Common myeloid progenitor, CD34-positive (primary cell): ENCODE data around the gene TBX5.

Experiments used
- CTCF ChIA-PET: fragments of 350-600 bp; sonication (Branson Sonifier 250); formaldehyde crosslinking; loops from one replicate; lab custom pipeline; 2021; ENCODE audit warnings: antibody characterized with exemption; lab: Charles Lee
- POLR2A ChIA-PET: fragments of 350-600 bp; sonication (Branson Sonifier 250); formaldehyde crosslinking; loops from one replicate; lab custom pipeline; 2021; ENCODE audit warnings: antibody characterized with exemption; lab: Charles Lee
- DNase-seq, 3 donors: peaks; one replicate each; pipeline versions ENCODE4 v3.0.0 to v3.0.0-alpha.2; 2013
- H3K27ac ChIP-seq, 2 experiments: 1 replicate in 1 of 2; 2 replicates in 1 of 2; pipeline ENCODE4 v1.7.0; 2013; ENCODE audit warnings: inconsistent platforms in 2 of 2, low read length in 2 of 2, mild to moderate bottlenecking in 2 of 2, low read depth in 1 of 2, moderate library complexity in 1 of 2; ENCODE audit not compliant: severe bottlenecking in 2 of 2, insufficient read depth in 1 of 2, poor library complexity in 1 of 2
- H3K27me3 ChIP-seq, 5 experiments: replicated peaks in 2 of 5; 1 replicate in 3 of 5; 2 replicates in 2 of 5; pipeline versions ENCODE4 v1.6.1 to v1.7.0; 2013; ENCODE audit warnings: low read length in 4 of 5, mild to moderate bottlenecking in 2 of 5, moderate library complexity in 2 of 5, inconsistent platforms in 1 of 5; ENCODE audit not compliant: insufficient read depth in 5 of 5, control insufficient read depth in 4 of 5
- H3K36me3 ChIP-seq, 4 experiments: 1 replicate in 2 of 4; 2 replicates in 2 of 4; pipeline versions ENCODE4 v1.6.1 to v1.7.0; 2013; ENCODE audit warnings: low read length in 3 of 4, control low read depth in 1 of 4, mild to moderate bottlenecking in 1 of 4; ENCODE audit not compliant: control insufficient read depth in 4 of 4, insufficient read depth in 4 of 4
- H3K4me1 ChIP-seq, 4 experiments: 1 replicate in 3 of 4; 2 replicates in 1 of 4; pipeline versions ENCODE4 v1.6.1 to v1.7.1; 2013; ENCODE audit warnings: low read length in 3 of 4, mild to moderate bottlenecking in 3 of 4, control low read depth in 1 of 4, inconsistent platforms in 1 of 4, moderate library complexity in 1 of 4; ENCODE audit not compliant: control insufficient read depth in 4 of 4, insufficient read depth in 4 of 4; ENCODE audit errors: control extremely low read depth in 1 of 4
- H3K4me3 ChIP-seq, 7 experiments: 1 replicate in 4 of 7; 2 replicates in 3 of 7; pipeline versions ENCODE4 v1.5.1 to v1.7.0; 2013; ENCODE audit warnings: mild to moderate bottlenecking in 7 of 7, low read length in 6 of 7, moderate library complexity in 6 of 7, inconsistent platforms in 2 of 7, low read depth in 2 of 7, control low read depth in 1 of 7; ENCODE audit not compliant: insufficient read depth in 4 of 7, control insufficient read depth in 1 of 7; ENCODE audit errors: extremely low read depth in 1 of 7
- H3K9me3 ChIP-seq, 5 experiments: 1 replicate in 4 of 5; 2 replicates in 1 of 5; pipeline versions ENCODE4 v1.6.1 to v1.7.1; 2013; ENCODE audit warnings: low read length in 4 of 5, mild to moderate bottlenecking in 2 of 5, inconsistent platforms in 1 of 5, low read depth in 1 of 5, moderate library complexity in 1 of 5; ENCODE audit not compliant: control insufficient read depth in 4 of 5, insufficient read depth in 2 of 5; ENCODE audit errors: control extremely low read depth in 1 of 5
- WGBS: methylation state at CpG from one replicate; pipeline ENCODE4 v1.1.5; 2013; ENCODE audit not compliant: insufficient coverage; 5-methylcytosine and 5-hydroxymethylcytosine counted together

TBX5 gene

GRCh38 chr12:114414031-114414865 lies 8.3 kb upstream of the TBX5 start:
- no peak overlapping the region for H3K27ac ChIP-seq
- H3K9me3 ChIP-seq = peaks cover 0 to 3% (median 0%) of the 10 kb centered on the region in 5 experiments
- no peak for DNase-seq
- ChIA-PET CTCF (no interaction called here), POLR2A (no interaction called here)
- H3K36me3 ChIP-seq = no peaks in the 10 kb centered on the region
- peaks cover 10 to 98% (median 56%) of the 10 kb centered on the region in 5 experiments for H3K27me3 ChIP-seq
- H3K4me3 ChIP-seq = no peak overlapping the region
- H3K4me1 ChIP-seq = peaks cover 0 to 4% (median under 1%) of the 10 kb centered on the region in 4 experiments
- 3% methylated on average over 48 of the region's 48 CpGs for WGBS

GRCh38 chr12:114412825-114413749 lies 7.1 kb upstream of the TBX5 start:
- peaks cover 0 to 3% (median 1%) of the 10 kb centered on the region in 5 experiments for H3K9me3 ChIP-seq
- ChIA-PET CTCF (no interaction called here), POLR2A (no interaction called here)
- H3K36me3 ChIP-seq = no peaks in the 10 kb centered on the region
- H3K27me3 ChIP-seq = peaks cover 10 to 100% (median 66%) of the 10 kb centered on the region in 5 experiments
- H3K4me3 ChIP-seq = no peak overlapping the region
- 5% methylated on average over 18 of the region's 20 CpGs for WGBS
- peaks cover 0 to 10% (median 5%) of the 10 kb centered on the region in 4 experiments for H3K4me1 ChIP-seq
- no peak for DNase-seq
- no peak overlapping the region for H3K27ac ChIP-seq

- Histone ChIP-seq H3K36me3 (no peaks in the 10 kb centered on the region), H3K27me3 (peaks cover 14 to 100% (median 69%) of the 10 kb centered on the region in 5 experiments), H3K27ac (no peak overlapping the region), H3K9me3 (peaks cover 0 to 7% (median 3%) of the 10 kb centered on the region in 5 experiments), H3K4me3 (no peak overlapping the region), H3K4me1 (peaks cover 0 to 10% (median 5%) of the 10 kb centered on the region in 4 experiments)
- ChIA-PET POLR2A (no interaction called here), CTCF (no interaction called here)
- DNase-seq = no peak
- 10% methylated on average over 3 of the region's 7 CpGs for WGBS
Measured at GRCh38 chr12:114412307-114412706, 6.4 kb upstream of the TBX5 start.

GRCh38 chr12:114411071-114411837 lies 5.3 kb upstream of the TBX5 start:
- 12% methylated on average over 12 of the region's 14 CpGs for WGBS
- POLR2A ChIA-PET = no interaction called here
- H3K27ac ChIP-seq = no peak overlapping the region
- H3K27me3 ChIP-seq = peaks cover 22 to 100% (median 79%) of the 10 kb centered on the region in 5 experiments
- DNase-seq = no peak
- H3K4me3 ChIP-seq = no peak overlapping the region
- H3K4me1 ChIP-seq = peaks cover 0 to 10% (median 5%) of the 10 kb centered on the region in 4 experiments
- CTCF ChIA-PET = no interaction called here
- H3K36me3 ChIP-seq = no peaks in the 10 kb centered on the region
- peaks cover 0 to 10% (median 3%) of the 10 kb centered on the region in 5 experiments for H3K9me3 ChIP-seq

GRCh38 chr12:114409852-114410600 lies 4.1 kb upstream of the TBX5 start:
- peaks cover 0 to 11% (median 5%) of the 10 kb centered on the region in 4 experiments for H3K4me1 ChIP-seq
- DNase-seq = no peak
- H3K36me3 ChIP-seq = no peaks in the 10 kb centered on the region
- POLR2A ChIA-PET = no interaction called here
- peaks cover 0 to 10% (median 3%) of the 10 kb centered on the region in 5 experiments for H3K9me3 ChIP-seq
- WGBS = 0% methylated on average over 2 of the region's 12 CpGs
- H3K4me3 ChIP-seq = peak overlapping the region in 3 of 7 experiments; percentile 60 to 66 (median 63)
- H3K27ac ChIP-seq = no peak overlapping the region
- peaks cover 25 to 100% (median 81%) of the 10 kb centered on the region in 5 experiments for H3K27me3 ChIP-seq
- CTCF ChIA-PET = no interaction called here
